ENCODE results near the gene SLC25A26.

The SLC25A26 gene

DNA sequence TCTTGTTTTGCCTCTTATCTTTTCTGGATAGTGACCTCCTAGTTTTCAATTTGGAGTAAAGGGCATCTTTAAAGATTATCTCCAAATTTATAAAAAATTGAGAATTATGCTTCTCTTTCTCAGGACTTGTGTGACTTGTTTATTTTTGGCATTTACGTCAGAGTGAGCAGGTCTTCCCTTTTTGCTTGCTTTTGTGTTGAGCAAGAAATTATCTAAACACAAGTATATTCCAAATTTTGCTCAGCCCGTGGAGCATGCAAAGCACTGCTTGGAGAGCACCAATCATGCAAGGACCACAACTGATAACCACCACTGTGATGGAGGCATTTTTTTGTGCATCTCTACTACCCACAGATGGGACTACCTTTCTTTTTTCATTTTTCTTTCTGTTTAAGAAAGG lies 7.1 kb downstream of the SLC25A26 start:
- no peak for DNase-seq

DNA sequence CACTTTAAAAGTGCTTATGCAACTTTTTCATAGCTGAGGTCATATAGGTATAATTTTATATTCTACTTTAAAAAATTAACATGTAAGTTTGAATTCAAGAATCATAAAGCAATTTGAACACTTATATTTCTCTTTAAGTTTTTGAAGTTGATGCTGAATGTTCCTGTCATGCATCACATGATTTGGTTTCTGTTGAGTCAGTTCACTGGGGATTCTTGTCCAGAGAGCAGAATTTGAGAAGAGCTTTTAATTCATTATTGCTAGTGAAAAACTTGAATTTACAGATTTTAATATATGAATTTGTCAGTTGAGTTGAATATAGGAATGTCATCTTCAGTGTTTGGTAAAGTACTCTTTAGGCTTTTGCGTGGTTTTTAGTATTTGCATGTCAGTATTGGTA lies 7.9 kb downstream of the SLC25A26 start:
- no peak for DNase-seq

DNA sequence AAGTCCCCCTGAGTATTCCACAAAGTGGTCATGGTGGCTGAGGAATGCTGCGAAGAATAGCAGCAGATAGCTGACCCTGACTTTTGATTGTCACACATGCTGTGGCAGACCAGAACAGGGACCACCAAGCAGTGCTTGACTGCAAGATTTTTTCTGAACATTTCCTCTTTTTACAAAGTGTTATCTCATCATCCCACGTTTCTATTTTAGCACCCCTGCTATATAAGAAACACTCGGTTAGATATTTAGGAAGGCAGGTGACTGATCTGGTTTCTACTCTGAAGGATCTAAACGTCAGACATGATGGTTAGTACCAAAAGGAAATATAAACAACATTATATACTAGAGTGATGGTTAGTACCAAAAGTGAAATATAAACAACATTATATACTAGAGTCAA lies 9.1 kb downstream of the SLC25A26 start:
- DNase-seq = no peak

DNA sequence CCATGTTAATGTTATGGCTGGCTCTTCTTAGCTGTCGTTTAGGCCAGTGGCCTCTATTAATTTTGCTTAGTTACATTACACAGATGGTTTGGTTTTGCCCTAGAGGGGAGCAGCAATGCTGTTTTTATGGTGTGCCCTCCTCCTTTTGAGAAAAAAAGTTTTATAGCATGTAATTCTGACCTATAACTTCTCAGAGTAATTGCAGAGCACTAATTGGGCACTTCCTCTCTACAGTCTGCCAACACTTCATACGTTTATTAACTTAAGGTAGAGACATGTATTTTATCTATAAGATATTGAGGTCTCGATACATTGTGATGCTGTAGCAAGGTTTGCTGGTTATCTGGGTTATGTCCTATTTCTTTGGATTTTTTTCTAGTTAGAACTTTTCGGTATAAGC lies 12.2 kb downstream of the SLC25A26 start:
- DNase-seq = no peak

DNA sequence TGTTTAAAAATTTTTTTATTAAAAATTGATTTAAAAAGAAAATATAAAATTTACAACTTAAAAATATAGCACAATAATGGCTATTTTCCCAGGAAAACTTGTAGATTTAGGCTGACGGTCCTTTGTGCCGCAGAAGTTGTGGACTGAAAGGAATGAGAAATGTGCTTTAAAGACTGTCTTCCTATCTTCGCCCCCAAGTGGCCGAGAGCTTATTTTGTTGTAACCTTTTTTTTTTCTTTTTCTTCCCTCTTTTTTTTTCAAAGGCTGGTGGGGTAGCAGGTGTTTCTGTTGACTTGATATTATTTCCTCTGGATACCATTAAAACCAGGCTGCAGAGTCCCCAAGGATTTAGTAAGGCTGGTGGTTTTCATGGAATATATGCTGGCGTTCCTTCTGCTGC lies 15.5 kb downstream of the SLC25A26 start:
- DNase-seq = no peak

DNA sequence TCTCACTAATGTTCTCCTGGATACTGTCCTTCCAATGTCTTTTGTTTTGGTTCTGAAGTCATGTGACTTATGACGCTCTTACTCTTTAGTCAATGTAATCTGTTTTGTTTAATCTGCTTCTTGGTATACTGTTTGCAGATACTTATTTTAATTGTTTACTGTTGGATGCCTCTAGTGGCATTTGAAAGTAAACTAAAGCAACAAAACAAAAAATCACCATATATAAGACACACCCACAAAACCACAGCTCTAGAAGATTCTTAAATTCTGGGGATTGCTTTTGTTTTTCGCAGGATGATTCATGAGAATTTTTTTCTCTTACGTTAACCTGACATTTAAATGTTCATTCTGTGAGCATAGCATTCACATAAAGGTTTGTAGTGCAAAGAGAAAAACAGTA lies 16.8 kb downstream of the SLC25A26 start:
- no peak for DNase-seq

DNA sequence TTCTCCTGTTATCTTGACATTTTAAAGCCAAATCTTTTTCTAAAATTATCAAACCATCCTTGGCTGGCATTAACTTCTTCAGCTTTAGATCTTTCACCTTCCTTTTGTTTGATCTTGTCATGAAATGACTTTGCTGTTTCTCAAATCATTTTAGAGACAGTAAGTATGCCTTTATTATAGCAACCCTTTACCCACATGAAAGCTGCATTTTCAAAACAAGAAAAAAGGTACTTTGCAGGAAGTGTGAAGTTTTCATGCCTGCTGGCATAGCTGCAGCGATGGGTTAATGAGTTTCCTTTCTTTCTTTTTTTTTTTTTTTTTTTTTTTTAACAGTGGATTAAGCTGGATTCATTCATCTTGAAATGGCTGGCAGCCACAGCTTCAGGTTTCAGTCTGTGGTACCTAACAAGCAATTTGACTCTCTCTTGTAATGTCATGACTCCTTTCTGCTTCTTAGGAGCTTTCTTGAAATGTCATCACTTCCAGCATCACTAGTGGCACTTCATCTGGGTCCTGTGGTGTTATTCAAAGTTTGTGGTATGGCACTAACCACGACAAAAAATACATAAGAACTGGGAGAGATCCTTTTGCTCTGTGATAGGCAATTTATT lies 18.8 kb downstream of the SLC25A26 start:
- DNase-seq = no peak

DNA sequence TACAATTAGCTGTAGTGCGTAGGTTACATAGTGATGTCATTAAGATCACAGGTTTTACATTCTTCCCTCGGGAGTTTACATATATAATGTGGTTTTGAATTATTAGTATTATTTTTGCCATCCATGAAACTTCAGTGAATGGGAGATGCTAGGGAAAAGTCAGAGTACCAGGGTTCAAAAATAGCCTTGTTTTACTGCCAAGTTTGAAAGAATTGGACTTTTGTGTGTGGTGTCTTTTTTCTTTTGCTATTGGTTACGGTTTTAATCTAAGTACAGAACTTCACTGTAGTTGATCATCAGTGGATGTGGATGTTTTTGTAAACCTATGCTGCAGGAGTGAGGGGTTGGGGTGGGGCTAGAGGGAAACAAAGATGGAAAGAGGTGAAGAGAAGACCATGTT lies 20.7 kb downstream of the SLC25A26 start:
- no peak for DNase-seq

DNA sequence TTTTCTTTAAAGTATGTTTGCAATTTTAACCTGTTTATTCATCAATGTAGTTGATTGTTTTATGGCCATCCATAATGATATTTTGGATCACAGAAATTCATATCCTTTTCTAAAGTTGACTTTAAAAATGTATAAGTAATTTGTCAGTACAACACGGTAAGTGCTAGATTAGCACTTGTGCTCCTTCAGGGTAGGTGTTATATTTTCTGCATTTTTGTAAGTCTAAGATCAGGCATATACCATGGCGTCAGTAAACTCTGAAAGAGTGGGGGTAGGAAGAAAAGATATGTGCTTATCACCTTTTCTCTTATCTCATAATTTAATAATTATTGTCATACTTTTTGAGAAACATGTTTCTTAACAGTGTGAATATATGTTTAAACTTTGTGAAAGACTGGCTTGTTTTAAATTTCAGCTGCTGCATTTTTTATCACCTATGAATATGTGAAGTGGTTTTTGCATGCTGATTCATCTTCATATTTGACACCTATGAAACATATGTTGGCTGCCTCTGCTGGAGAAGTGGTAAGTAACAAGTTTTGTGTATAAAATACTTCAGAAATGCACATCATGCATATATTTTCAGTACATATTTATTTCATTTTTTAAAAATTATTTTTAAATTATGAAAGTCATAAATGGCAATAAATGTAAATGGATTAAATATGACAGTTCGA lies 22.1 kb downstream of the SLC25A26 start:
- no peak for DNase-seq

DNA sequence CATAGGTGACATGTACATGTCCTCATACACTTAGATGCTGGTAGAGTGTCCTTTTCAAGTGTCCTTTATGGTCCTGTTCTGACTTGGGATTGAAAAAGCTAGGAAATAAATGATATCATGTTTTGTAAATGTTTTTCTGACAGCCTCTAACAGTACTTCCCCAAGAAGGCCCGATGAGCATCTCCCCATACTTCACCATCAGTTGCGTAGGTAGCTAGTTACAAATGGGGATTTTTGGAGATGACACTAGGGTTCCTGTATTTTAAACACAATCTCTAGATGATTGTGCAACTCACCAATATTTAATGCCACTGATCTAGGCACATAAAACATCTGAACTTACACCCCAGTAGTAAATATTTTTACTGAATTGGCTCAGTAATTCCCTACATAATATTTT lies 27.8 kb downstream of the SLC25A26 start:
- no peak for DNase-seq

DNA sequence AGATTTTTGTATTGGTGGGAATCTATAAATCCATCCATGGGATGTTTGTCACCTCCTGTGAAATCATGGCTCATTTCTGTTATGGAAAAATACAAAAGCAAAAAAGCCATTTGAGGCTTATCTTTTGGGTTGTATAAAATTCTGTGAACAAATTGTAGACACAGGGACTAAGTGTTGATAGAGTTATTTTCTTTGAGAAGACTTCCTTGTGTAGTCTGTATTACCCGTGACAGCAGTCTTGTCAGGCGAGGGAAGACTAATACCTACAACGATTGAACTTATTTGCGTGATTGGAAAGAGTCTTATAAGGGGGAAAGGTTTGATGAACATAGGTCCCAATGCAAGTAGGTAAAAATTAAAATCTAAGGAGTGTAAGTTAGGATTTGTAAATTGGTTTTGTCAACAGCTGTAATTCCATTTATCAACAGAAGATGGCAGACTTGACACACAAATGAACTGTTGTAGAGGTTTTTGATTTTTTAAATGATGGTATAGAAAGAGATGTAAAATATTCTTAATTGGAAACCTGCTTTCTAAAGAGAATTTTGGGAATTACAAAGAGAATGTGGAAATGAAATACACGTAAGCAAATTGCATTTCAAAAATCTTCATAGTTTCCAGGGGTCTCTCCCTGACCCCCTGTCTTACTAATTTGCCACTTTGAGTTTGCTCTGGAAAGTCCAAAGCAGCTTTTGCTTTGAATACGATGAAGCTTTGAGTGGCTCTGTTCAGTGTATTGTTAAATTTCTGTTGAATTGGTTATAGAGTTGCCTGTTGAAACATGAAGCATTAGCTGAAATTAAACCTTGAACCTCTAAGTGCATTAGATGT lies 33.2 kb downstream of the SLC25A26 start:
- no peak for DNase-seq

DNA sequence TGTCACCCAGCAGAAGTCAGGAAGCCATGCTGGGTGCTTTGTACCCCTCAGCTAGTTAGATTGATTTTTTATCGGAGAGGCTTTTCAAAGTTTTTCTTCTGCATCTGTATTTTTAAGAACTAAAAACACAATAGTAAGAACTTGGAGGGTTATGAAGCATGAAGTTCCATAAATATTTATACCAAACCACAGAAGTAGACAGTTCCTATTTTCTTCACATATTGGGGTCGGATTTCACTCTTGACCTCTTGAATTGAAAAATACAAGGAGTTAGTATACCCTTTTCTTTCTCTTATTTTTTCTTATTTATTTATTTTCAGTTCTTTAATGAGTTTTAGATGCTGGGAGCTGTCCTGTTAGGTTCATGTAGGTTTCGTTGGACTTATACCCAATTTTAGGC lies 35.1 kb downstream of the SLC25A26 start:
- DNase-seq = no peak

DNA sequence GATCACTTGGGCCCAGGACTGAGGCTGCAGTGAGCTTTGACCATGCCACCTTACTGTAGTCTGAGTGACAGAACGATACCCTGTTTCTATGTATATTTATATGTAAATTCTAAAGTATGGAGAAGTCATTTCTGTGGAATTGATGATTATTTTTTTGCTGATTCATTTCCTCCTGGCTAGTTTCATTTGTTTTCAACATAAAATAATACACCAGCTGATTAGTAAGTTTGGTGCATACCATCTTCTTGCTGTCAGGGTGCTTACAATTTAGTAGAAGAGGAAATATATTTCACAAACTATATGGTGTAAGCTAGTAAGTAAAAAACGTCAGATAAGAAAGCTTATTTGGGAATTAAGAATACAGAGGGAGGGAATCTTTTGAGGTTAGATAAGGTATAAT lies 36.0 kb downstream of the SLC25A26 start:
- DNase-seq = no peak

DNA sequence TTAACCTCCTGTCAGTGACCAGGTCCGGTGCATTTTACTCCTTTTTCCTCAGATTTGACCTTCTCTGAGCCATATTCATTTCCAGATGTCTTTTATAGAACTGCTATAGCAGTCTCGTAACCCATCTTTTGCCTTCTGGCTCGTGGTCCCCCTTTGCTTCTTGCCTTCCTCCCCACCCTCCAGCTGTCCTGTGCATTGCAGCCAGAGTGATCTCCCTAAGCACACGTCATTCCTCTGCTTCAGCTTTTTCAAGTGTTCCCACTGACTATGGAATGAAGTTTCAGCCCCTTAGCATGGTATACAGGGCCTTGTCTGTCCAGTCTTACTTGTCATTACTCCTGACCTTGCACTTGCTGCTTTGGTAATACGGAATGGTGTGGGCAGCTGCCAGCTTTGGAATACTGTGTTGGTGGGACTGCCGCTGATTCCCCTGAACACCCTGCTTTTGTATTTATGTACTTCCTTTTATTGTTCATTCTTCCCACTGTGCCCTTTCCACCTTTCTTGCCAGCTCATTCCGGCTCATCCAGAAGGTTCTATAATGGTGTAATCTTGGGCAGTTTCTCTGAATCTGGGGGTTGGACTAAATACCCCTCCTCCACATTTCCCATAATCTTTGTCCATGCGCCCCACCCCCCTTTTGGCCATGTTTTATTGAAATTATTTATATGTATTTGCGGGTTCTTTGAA lies 38.9 kb downstream of the SLC25A26 start:
- no peak for DNase-seq

DNA sequence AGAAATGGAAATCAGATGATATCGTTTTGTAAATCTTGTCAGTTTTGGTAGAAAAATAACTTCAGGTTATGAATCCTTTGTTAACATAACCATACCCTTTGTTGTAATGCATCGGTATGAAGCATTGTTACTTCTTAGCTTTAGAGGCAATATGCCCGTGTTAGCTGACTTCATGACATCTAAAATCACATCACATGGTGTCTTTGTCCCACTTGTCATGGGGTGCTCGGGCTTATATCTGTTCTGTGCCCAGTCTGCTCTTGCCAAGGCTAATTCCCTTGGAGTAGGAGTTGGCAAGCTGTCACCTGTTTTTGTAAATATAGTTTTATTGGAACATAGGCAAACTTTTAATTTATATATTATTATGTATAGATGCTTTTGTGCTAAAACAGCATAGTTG lies 39.6 kb downstream of the SLC25A26 start:
- no peak for DNase-seq

DNA sequence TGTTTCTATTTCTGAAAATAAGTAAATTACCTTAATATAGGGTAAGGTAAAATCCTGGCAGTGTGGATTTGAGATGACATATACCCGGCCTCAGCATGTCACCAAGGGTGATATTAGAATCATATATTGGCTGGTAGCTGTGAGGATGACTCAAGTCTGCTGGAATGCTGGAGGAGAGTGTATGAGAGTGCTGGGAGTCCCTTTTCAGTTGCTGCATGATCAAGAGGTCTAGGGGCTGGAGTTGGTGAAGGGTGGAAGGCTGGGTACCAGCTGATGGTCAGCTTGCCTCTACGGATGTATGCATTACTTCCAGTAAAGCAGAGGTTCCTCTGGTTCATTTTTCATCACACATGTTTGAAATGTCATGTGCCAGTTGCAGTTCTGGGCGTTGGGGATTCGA lies 40.6 kb downstream of the SLC25A26 start:
- no peak for DNase-seq

DNA sequence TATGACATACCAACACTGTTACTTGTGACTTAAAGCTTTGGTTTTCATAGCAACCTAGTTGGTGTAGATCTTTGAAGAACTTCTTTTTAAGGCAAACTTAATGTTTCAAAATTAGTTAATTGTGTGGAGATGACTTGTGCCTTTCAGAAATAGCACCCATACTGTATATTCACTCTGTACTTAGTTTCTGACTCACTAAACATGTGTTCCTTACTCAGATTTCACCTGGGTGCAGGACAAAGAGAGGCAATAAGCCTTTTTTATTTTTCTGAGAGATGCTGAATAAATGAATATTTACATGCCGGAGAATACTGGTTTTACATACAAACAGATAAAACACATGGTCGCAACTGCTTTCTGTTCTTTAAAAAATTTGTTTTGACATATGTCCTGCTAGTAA lies 44.8 kb downstream of the SLC25A26 start:
- no peak for DNase-seq

DNA sequence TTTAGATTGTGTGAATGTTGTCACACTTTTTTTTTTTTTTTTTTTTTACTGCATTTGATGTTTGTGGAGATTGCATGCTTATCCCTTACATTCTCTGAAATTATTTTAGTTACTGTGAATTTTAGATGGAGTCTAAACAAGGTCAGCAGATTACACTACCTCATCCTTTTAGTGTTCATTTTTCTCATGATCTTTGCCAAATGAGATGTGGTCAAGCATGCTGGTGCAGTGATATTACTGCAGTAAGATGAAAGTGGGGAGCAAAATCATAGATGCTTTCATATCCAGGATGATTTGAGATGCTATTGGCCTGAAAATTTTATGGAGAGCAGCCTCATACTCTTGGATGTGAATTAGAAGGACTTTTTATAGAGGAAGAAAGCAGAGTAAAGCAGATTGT lies 45.8 kb downstream of the SLC25A26 start:
- DNase-seq = no peak

DNA sequence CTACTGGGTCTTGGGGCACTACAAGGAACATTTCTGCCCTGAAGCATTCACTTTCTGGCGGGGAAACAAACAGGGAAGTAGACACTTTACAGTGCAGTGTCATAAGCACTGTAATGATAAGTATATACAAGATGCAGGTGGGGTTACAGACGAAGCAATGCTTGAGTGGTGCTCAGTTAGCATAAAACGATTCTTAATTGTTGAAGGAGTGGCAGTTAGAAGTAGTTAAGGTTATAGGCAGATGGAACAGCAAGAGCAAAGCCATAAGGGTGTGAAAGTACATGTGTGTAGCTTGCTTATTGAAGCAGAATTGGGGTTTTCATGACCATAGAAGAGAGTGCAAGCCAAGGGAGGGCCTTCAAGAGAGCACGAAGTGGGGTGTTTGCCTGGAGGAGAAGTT lies 46.2 kb downstream of the SLC25A26 start:
- DNase-seq = no peak

DNA sequence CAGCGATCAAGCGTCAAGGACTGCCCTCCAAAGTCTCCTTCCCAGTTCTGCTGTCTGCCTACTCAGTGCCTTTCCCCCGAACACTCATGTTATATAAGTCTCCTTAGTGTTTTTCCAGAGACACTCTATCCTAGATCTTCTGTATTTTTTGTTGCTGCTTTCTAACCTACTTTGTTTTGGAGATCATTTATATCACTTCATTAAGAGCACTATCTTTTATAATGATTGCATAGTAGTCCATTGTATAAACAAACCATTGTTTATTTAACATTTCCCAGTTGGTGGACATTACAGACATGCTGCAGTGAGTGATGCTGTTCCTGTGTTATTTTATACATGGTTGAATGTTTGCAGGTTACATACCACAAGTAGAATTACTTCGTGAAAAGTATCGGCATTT lies 47.1 kb downstream of the SLC25A26 start:
- no peak for DNase-seq

DNA sequence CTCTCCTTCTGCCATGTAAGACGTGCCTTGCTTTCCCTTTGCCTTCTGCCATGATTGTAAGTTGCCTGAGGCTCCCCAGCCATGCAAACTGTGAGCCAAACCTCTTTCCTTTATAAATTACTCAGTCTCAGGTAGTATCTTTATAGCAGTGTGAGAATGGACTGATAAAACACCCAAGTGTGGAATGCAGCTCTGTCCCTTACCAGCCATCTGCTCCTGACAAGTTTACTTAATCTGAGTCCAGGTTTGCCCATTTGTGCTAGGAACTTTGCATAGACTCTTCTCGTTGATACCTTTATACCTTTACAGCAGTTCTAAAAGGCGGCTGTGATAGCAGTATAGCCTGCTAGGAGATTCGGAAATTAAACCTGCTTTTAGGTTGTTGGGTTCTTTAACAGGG lies 48.1 kb downstream of the SLC25A26 start:
- no peak for DNase-seq

DNA sequence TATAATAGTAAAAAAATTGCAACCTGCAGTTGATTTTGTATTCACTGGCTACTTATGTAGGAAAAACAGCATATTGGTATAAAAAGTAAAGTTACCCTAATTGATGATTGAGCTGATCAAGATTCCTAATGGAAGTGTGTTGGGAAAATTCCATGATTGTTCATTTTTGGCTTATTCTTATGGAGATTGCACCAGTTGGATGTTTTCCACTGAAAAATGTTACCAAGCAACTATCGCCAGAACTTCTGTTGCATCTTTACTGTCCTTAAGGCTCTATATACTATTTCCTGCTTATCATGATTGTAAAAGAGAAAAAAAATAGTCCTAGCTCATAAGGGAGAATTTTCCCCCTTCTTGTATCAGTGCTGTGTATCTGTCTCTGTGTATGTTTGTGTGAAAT lies 48.6 kb downstream of the SLC25A26 start:
- no peak for DNase-seq

DNA sequence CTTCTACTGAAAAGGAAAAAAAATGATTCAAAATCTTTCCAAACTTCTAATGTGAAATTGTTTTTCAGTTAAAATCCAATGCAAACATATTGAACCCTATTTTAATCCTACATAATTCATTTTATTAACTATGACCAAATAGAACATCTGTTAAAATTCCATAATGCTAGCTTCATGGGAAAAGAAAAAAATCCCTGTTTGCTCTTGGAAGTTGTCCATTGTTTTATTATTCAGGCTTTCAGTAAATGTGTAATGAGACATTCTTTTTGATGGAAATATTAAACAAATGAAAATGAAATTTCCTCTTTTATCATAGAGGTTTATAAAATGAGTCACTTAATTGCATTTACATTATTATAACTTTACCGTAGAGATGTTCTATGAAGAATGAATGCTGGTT lies 49.5 kb downstream of the SLC25A26 start:
- no peak for DNase-seq

DNA sequence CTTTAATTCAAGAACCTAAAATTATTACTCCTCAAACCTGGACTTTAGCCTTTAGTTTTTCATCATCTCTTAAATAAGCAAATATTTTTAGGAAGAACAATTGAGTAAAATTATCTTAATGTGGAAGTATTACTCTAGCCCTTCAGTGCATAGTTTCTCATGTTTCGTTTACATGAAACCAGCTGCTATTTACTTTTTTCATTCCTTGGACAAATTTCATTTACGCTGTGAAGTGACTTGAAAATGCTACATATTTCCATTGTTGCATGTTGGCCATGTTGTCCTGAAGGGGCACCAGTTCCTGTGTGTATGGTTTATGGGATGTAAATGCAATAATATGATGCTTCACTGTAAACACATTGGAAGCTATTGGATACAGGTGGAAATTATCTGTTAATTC lies 49.9 kb downstream of the SLC25A26 start:
- no peak for DNase-seq

Data from bone marrow (tissue), 2 donors.